IMR-90 (cell line): ENCODE measurements around the gene KIAA1328. TPM values are rescaled to one million over a fixed set of nuclear protein-coding genes. Genes with fewer than 3 reads are reported as not detected.

Source experiments
- ATAC-seq: fragments of 200-7000 bp; cut with Tn5 transposase; 2 replicates; pipeline ENCODE4 v1.9.1; 2020; ENCODE audit warnings: low read depth, mild to moderate bottlenecking, moderate library complexity
- BruUV-seq: library from RNA; stranded (reverse); fragments of 400-500 nt; replicated peaks from 2 replicates; lab custom pipeline; 2021; lab: Mats Ljungman, UMichigan
- CTCF ChIA-PET: fragments of 300-600 bp; formaldehyde crosslinking; extraction: SDS; loops from one replicate; lab custom pipeline; 2021; ENCODE audit warnings: antibody characterized with exemption; lab: Yijun Ruan, JAX
- POLR2A ChIA-PET: fragments of 300-600 bp; sonication (Branson Sonifier 250); formaldehyde crosslinking; loops from one replicate; lab custom pipeline; 2022; ENCODE audit warnings: antibody characterized with exemption; ENCODE audit not compliant: unreplicated experiment; lab: Charles Lee
- DNase-seq: peaks from one replicate; pipeline ENCODE4 v3.0.0; 2013
- H2AFZ ChIP-seq: replicated peaks from 2 replicates; pipeline ENCODE3; 2013; ENCODE audit warnings: low read length, mild to moderate bottlenecking; ENCODE audit not compliant: poor library complexity
- H2AK5ac ChIP-seq: 2 replicates; pipeline ENCODE4 v1.6.1; 2013; ENCODE audit warnings: low read depth, low read length, inconsistent platforms
- H2AK9ac ChIP-seq: replicated peaks from 2 replicates; pipeline ENCODE3; 2013; ENCODE audit warnings: mild to moderate bottlenecking, low read depth, low read length, moderate library complexity; ENCODE audit not compliant: poor library complexity
- H2BK120ac ChIP-seq: 2 replicates; pipeline ENCODE4 v1.6.1; 2013; ENCODE audit warnings: low read depth, low read length, inconsistent platforms
- H2BK15ac ChIP-seq: 3 replicates; pipeline ENCODE4 v1.6.1; 2013; ENCODE audit warnings: low read depth, low read length, inconsistent platforms
- H2BK20ac ChIP-seq: 2 replicates; pipeline ENCODE4 v1.6.1; 2013; ENCODE audit warnings: low read depth, mild to moderate bottlenecking, inconsistent platforms, low read length, moderate library complexity
- H2BK5ac ChIP-seq: 2 replicates; pipeline ENCODE4 v1.6.1; 2013; ENCODE audit warnings: mild to moderate bottlenecking, low read depth, low read length, inconsistent platforms; ENCODE audit not compliant: poor library complexity, severe bottlenecking
- H3K14ac ChIP-seq: replicated peaks from 2 replicates; pipeline ENCODE4 v1.6.1; 2013; ENCODE audit warnings: low read depth, low read length, inconsistent platforms
- H3K18ac ChIP-seq: 2 replicates; pipeline ENCODE4 v1.6.1; 2013; ENCODE audit warnings: low read depth, low read length, control low read depth
- H3K23ac ChIP-seq: 2 replicates; pipeline ENCODE4 v1.6.1; 2013; ENCODE audit warnings: low read depth, low read length, inconsistent platforms
- H3K27ac ChIP-seq: 2 replicates; pipeline ENCODE4 v1.5.1; 2013; ENCODE audit warnings: mild to moderate bottlenecking, control low read depth, low read length; ENCODE audit not compliant: insufficient read depth
- H3K27me3 ChIP-seq: 2 replicates; pipeline ENCODE4 v1.6.1; 2013; ENCODE audit warnings: low read length; ENCODE audit not compliant: control insufficient read depth, insufficient read depth
- H3K36me3 ChIP-seq: 2 replicates; pipeline ENCODE4 v1.6.1; 2013; ENCODE audit warnings: low read length, mixed read lengths; ENCODE audit not compliant: control insufficient read depth, insufficient read depth
- H3K4ac ChIP-seq: 2 replicates; pipeline ENCODE4 v1.6.1; 2013; ENCODE audit warnings: low read depth, low read length, inconsistent platforms
- H3K4me1 ChIP-seq: 2 replicates; pipeline ENCODE4 v1.6.1; 2013; ENCODE audit warnings: low read length, mixed read lengths; ENCODE audit not compliant: control insufficient read depth, insufficient read depth
- H3K4me2 ChIP-seq: 2 replicates; pipeline ENCODE4 v1.6.1; 2013; ENCODE audit warnings: low read depth, mild to moderate bottlenecking, control low read depth, low read length, moderate library complexity
- H3K4me3 ChIP-seq: 2 replicates; pipeline ENCODE4 v1.5.1; 2013; ENCODE audit warnings: low read depth, mild to moderate bottlenecking, control low read depth, low read length, moderate library complexity; ENCODE audit not compliant: insufficient read depth
- H3K56ac ChIP-seq: 2 replicates; pipeline ENCODE4 v1.6.1; 2013; ENCODE audit warnings: low read length, inconsistent platforms; ENCODE audit not compliant: insufficient read depth; ENCODE audit errors: extremely low read depth
- H3K79me1 ChIP-seq, 2 experiments: 2 replicates each; pipeline ENCODE4 v1.6.1; 2013; ENCODE audit warnings: low read length in 2 of 2, inconsistent platforms in 1 of 2, low read depth in 1 of 2
- H3K9ac ChIP-seq: 2 replicates; pipeline ENCODE4 v1.6.1; 2013; ENCODE audit warnings: low read depth, low read length, control low read depth
- H3K9me1 ChIP-seq: 2 replicates; pipeline ENCODE4 v1.6.1; 2013; ENCODE audit warnings: low read length, inconsistent platforms; ENCODE audit not compliant: insufficient read depth
- H3K9me3 ChIP-seq: 2 replicates; pipeline ENCODE4 v1.6.1; 2013; ENCODE audit warnings: low read length; ENCODE audit not compliant: control insufficient read depth, insufficient read depth
- H4K20me1 ChIP-seq: 2 replicates; pipeline ENCODE4 v1.6.1; 2013; ENCODE audit warnings: low read length, inconsistent platforms; ENCODE audit not compliant: insufficient read depth
- H4K5ac ChIP-seq: 2 replicates; pipeline ENCODE4 v1.6.1; 2013; ENCODE audit warnings: mild to moderate bottlenecking, low read depth, low read length, control low read depth
- H4K8ac ChIP-seq, 2 experiments: 2 replicates each; pipeline ENCODE4 v1.6.1; 2013; ENCODE audit warnings: low read depth in 2 of 2, low read length in 2 of 2, control low read depth in 1 of 2, inconsistent platforms in 1 of 2
- H4K91ac ChIP-seq: 2 replicates; pipeline ENCODE4 v1.6.1; 2013; ENCODE audit warnings: low read depth, low read length, inconsistent platforms; ENCODE audit not compliant: insufficient read depth
- BHLHE40 ChIP-seq: fragments of 150-350 bp; IDR thresholded peaks from 2 replicates; pipeline ENCODE4 v1.6.1; 2016; ENCODE audit warnings: mild to moderate bottlenecking, low read depth, low read length
- CEBPB ChIP-seq: IDR thresholded peaks from 2 replicates; pipeline ENCODE4 v1.6.1; 2012; ENCODE audit warnings: low read depth, low read length, improper control_type of control experiment
- CHD1 ChIP-seq: IDR thresholded peaks from 2 replicates; pipeline ENCODE4 v1.6.1; 2012; ENCODE audit warnings: low read depth, low read length, improper control_type of control experiment
- ELK1 ChIP-seq: fragments of 150-350 bp; IDR thresholded peaks from 2 replicates; pipeline ENCODE4 v1.6.1; 2016; ENCODE audit warnings: low read depth, mild to moderate bottlenecking, low read length, moderate library complexity, borderline replicate concordance
- FOS ChIP-seq: fragments of 150-350 bp; IDR thresholded peaks from 2 replicates; pipeline ENCODE4 v1.6.1; 2016; ENCODE audit warnings: low read depth, low read length
- MAFK ChIP-seq: IDR thresholded peaks from 2 replicates; pipeline ENCODE4 v1.6.1; 2012; ENCODE audit warnings: low read depth, low read length, improper control_type of control experiment
- MAZ ChIP-seq: IDR thresholded peaks from 2 replicates; pipeline ENCODE4 v1.6.1; 2012; ENCODE audit warnings: low read depth, mild to moderate bottlenecking, low read length, improper control_type of control experiment, moderate library complexity, borderline replicate concordance
- MXI1 ChIP-seq: IDR thresholded peaks from 2 replicates; pipeline ENCODE4 v1.6.1; 2012; ENCODE audit warnings: low read depth, mild to moderate bottlenecking, low read length, moderate library complexity, borderline replicate concordance
- NFE2L2 ChIP-seq: fragments of 150-350 bp; IDR thresholded peaks from 2 replicates; pipeline ENCODE4 v1.6.1; 2016; ENCODE audit warnings: low read depth, mild to moderate bottlenecking, low read length
- POLR2A ChIP-seq: IDR thresholded peaks from 2 replicates; pipeline ENCODE4 v1.6.1; 2012; ENCODE audit warnings: mild to moderate bottlenecking, low read depth, low read length
- RAD21 ChIP-seq: IDR thresholded peaks from 2 replicates; pipeline ENCODE4 v1.6.1; 2012; ENCODE audit warnings: low read length, improper control_type of control experiment
- RCOR1 ChIP-seq: IDR thresholded peaks from 2 replicates; pipeline ENCODE4 v1.6.1; 2012; ENCODE audit warnings: mild to moderate bottlenecking, low read length, improper control_type of control experiment; ENCODE audit not compliant: insufficient replicate concordance
- RFX5 ChIP-seq: IDR thresholded peaks from 2 replicates; pipeline ENCODE4 v1.8.0; 2012; ENCODE audit warnings: low read depth, mild to moderate bottlenecking, low read length, moderate library complexity
- SMC3 ChIP-seq: fragments of 150-350 bp; IDR thresholded peaks from 2 replicates; pipeline ENCODE4 v1.6.1; 2016; ENCODE audit warnings: low read depth, mild to moderate bottlenecking, antibody characterized with exemption, low read length, moderate library complexity
- USF2 ChIP-seq: fragments of 150-350 bp; IDR thresholded peaks from 2 replicates; pipeline ENCODE4 v1.6.1; 2017; ENCODE audit warnings: mild to moderate bottlenecking, antibody characterized with exemption, low read length, low read depth
- WGBS, 2 experiments: methylation state at CpG; one replicate each; pipeline versions ENCODE4 v1.1.5 to v1.1.7; 2013; ENCODE audit warnings: missing lambda C conversion rate in 2 of 2; ENCODE audit not compliant: insufficient read length in 1 of 2; ENCODE audit errors: extremely low coverage in 2 of 2; 5-methylcytosine and 5-hydroxymethylcytosine counted together
- dilution Hi-C: fragments of 300-500 bp; cut with HindIII; formaldehyde crosslinking; loops from one replicate; pipeline ENCODE4 v1.14.3; 2018; ENCODE audit warnings: low sequenced_read_pairs; ENCODE audit not compliant: unreplicated experiment
- in situ Hi-C: fragments of 300-500 bp; cut with MboI; formaldehyde crosslinking; loops from 3 replicates; pipeline ENCODE4 v1.14.3; 2019; ENCODE audit warnings: low sequenced_read_pairs, inconsistent platforms, mixed read lengths
- intact Hi-C: fragments of 100-400 bp; cut with micrococcal nuclease; formaldehyde crosslinking; loops from 2 replicates; pipeline ENCODE4 v1.10.0; 2022
- polyA plus RNA-seq, 3 experiments: library from polyadenylated mRNA; depleted of rRNA; stranded (reverse); fragments of >200 nt; gene quantifications; 2 replicates each; pipeline ENCODE4 v1.2.3, GENCODE V29; 2012; ENCODE audit warnings: low replicate concordance in 1 of 3
- total RNA-seq: library from RNA; depleted of rRNA; stranded (reverse); fragments of >200 nt; gene quantifications from 2 replicates; pipeline ENCODE4 v1.2.3, GENCODE V29; 2012
- TF ChIP-seq, protein P1 (sequence below): conservative IDR thresholded peaks from 2 replicates; pipeline ENCODE4 v1.5.1; 2012; ENCODE audit warnings: mild to moderate bottlenecking, low read depth, low read length, improper control_type of control experiment

The KIAA1328 gene
- total and polyA plus RNA-seq, 2 of the 4 experiments (the other 2 are of a cell fraction) = 2.4 to 7.0 TPM

GRCh38 chr18:37272841-37273240 is 443.9 kb downstream of the KIAA1328 start:
- H3K27me3 ChIP-seq = peaks cover 24% of the 10 kb centered on the region
- H2BK120ac ChIP-seq = no peak overlapping the region
- H3K4ac ChIP-seq = no peak overlapping the region
- no TSS peak for BruUV-seq
- H2BK5ac ChIP-seq = no peak overlapping the region
- ChIA-PET CTCF (no interaction called here), POLR2A (no interaction called here)
- intact Hi-C loops = no loop called here
- H3K9me3 ChIP-seq = no peaks in the 10 kb centered on the region
- no peak overlapping the region for H3K18ac ChIP-seq
- H3K4me3 ChIP-seq = no peak overlapping the region
- no peak overlapping the region for H2BK20ac ChIP-seq
- dilution Hi-C loops = no loop called here
- H2AFZ ChIP-seq = no peak overlapping the region
- no peak overlapping the region for H3K27ac ChIP-seq
- H4K5ac ChIP-seq = no peak overlapping the region
- no peak overlapping the region for H2AK5ac ChIP-seq
- no peak overlapping the region for H4K8ac ChIP-seq
- H3K23ac ChIP-seq = no peak overlapping the region
- in situ Hi-C loops = no loop called here
- H4K20me1 ChIP-seq = no peaks in the 10 kb centered on the region
- H3K9me1 ChIP-seq = no peaks in the 10 kb centered on the region
- TF ChIP-seq BHLHE40 = no peak
- no peak for TF ChIP-seq POLR2A
- TF ChIP-seq MAFK = no peak
- no peak for TF ChIP-seq RFX5
- no peak for TF ChIP-seq USF2
- no peak for TF ChIP-seq MAZ
- no peak for TF ChIP-seq RCOR1
- TF ChIP-seq, protein P1, sequence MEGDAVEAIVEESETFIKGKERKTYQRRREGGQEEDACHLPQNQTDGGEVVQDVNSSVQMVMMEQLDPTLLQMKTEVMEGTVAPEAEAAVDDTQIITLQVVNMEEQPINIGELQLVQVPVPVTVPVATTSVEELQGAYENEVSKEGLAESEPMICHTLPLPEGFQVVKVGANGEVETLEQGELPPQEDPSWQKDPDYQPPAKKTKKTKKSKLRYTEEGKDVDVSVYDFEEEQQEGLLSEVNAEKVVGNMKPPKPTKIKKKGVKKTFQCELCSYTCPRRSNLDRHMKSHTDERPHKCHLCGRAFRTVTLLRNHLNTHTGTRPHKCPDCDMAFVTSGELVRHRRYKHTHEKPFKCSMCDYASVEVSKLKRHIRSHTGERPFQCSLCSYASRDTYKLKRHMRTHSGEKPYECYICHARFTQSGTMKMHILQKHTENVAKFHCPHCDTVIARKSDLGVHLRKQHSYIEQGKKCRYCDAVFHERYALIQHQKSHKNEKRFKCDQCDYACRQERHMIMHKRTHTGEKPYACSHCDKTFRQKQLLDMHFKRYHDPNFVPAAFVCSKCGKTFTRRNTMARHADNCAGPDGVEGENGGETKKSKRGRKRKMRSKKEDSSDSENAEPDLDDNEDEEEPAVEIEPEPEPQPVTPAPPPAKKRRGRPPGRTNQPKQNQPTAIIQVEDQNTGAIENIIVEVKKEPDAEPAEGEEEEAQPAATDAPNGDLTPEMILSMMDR = no peak
- no peak for TF ChIP-seq ELK1
- TF ChIP-seq NFE2L2 = no peak
- TF ChIP-seq CHD1 = no peak
- no peak for TF ChIP-seq CEBPB
- no peak for TF ChIP-seq RAD21
- TF ChIP-seq SMC3 = no peak
- TF ChIP-seq MXI1 = no peak
- TF ChIP-seq FOS = no peak
- no peak overlapping the region for H3K9ac ChIP-seq
- no peak overlapping the region for H3K56ac ChIP-seq
- DNase-seq = no peak
- no peak overlapping the region for H2BK15ac ChIP-seq
- WGBS, 2 experiments = 72% methylated on average over 9 of the region's 16 CpGs; no CpG with 5 or more reads in 1 of the 2 experiments
- H3K4me1 ChIP-seq = no peaks in the 10 kb centered on the region
- H3K36me3 ChIP-seq = no peaks in the 10 kb centered on the region
- H2AK9ac ChIP-seq = no peak overlapping the region
- ATAC-seq = no peak
- H3K14ac ChIP-seq = no peak overlapping the region
- no peak overlapping the region for H4K91ac ChIP-seq
- H3K79me1 ChIP-seq = no peaks in the 10 kb centered on the region
- no peak overlapping the region for H3K4me2 ChIP-seq
